MM.1S (cell line): ENCODE results near the gene KRTAP20-1.

Experiments used
- DNase-seq: peaks from one replicate; pipeline ENCODE4 v3.0.0-alpha.2; 2015
- H2AFZ ChIP-seq: fragments of 300-600 bp; sonication (generic); 2 replicates; pipeline ENCODE4 v1.6.0; 2016; ENCODE audit warnings: antibody characterized with exemption, low read length
- H3F3A ChIP-seq: fragments of 300-600 bp; sonication (generic); 2 replicates; pipeline ENCODE4 v1.6.1; 2016; ENCODE audit warnings: mild to moderate bottlenecking, antibody characterized with exemption, low read length, moderate library complexity, mixed read lengths; ENCODE audit not compliant: insufficient read depth
- H3K27ac ChIP-seq: fragments of 300-600 bp; sonication (generic); 2 replicates; pipeline ENCODE4 v1.5.1; 2016; ENCODE audit warnings: mild to moderate bottlenecking, low read length
- H3K27me3 ChIP-seq: fragments of 300-600 bp; sonication (generic); replicated peaks from 2 replicates; pipeline ENCODE4 v1.6.0; 2016; ENCODE audit warnings: low read length; ENCODE audit not compliant: insufficient read depth
- H3K36me3 ChIP-seq: fragments of 300-600 bp; sonication (generic); replicated peaks from 2 replicates; pipeline ENCODE4 v1.6.1; 2016; ENCODE audit warnings: mild to moderate bottlenecking, low read length, mixed read lengths; ENCODE audit not compliant: insufficient read depth
- H3K4me1 ChIP-seq: fragments of 300-600 bp; sonication (generic); 2 replicates; pipeline ENCODE4 v1.6.1; 2016; ENCODE audit warnings: low read length, mixed read lengths
- H3K4me2 ChIP-seq: fragments of 300-600 bp; sonication (generic); 2 replicates; pipeline ENCODE4 v1.6.0; 2016; ENCODE audit warnings: low read depth, low read length
- H3K4me3 ChIP-seq: fragments of 300-600 bp; sonication (generic); 2 replicates; pipeline ENCODE4 v1.5.1; 2016; ENCODE audit warnings: low read length, mixed read lengths
- H3K79me2 ChIP-seq: fragments of 300-600 bp; sonication (generic); 2 replicates; pipeline ENCODE4 v1.6.1; 2016; ENCODE audit warnings: mixed run types, low read length, mixed read lengths
- H3K9ac ChIP-seq: fragments of 300-600 bp; sonication (generic); 2 replicates; pipeline ENCODE4 v1.6.1; 2016; ENCODE audit warnings: low read length, mixed read lengths
- H3K9me2 ChIP-seq: fragments of 300-600 bp; sonication (generic); replicated peaks from 2 replicates; pipeline ENCODE4 v1.6.1; 2016; ENCODE audit warnings: mild to moderate bottlenecking, low read length, mixed read lengths; ENCODE audit not compliant: insufficient read depth
- H3K9me3 ChIP-seq: fragments of 300-600 bp; sonication (generic); replicated peaks from 2 replicates; pipeline ENCODE4 v1.6.1; 2016; ENCODE audit warnings: mild to moderate bottlenecking, low read length, mixed read lengths; ENCODE audit not compliant: insufficient read depth
- H4K20me1 ChIP-seq: fragments of 300-600 bp; sonication (generic); 2 replicates; pipeline ENCODE4 v1.6.1; 2016; ENCODE audit warnings: mild to moderate bottlenecking, low read length, moderate library complexity, mixed read lengths; ENCODE audit not compliant: insufficient read depth
- EZH2 ChIP-seq: fragments of 300-600 bp; sonication (generic); optimal IDR thresholded peaks from 2 replicates; pipeline ENCODE3; 2017; ENCODE audit warnings: low read depth, mild to moderate bottlenecking, antibody characterized with exemption, low read length, mixed read lengths
- EZH2phosphoT487 ChIP-seq: fragments of 300-600 bp; sonication (generic); IDR thresholded peaks from 2 replicates; pipeline ENCODE4 v1.6.1; 2018; ENCODE audit warnings: antibody characterized with exemption, low read length
- TF ChIP-seq, protein P1 (sequence below): fragments of 300-600 bp; sonication (generic); IDR thresholded peaks from 2 replicates; pipeline ENCODE4 v1.5.1; 2016; ENCODE audit warnings: antibody characterized with exemption, low read length, mixed read lengths

Gene KRTAP20-1

DNA sequence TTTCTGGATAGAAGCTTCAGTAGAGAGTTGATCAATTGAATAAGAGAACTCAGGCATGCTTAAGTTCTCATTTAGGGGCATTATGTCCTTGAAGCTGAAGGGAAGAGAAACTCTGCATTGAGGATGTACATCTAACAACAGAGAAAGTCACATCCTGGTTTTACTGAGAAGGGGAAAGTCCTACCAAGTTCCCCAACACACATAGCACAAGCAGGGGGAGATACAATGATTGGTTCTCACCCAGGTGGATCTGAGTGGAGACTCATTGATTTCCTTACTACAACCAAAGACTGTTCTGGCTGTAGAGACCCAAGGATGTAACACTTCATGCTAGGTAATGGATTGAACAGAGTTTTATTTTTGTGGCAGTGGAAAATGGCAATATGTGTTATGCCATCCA lies 1.0 kb upstream of the KRTAP20-1 start:
- no peak for DNase-seq
- Histone ChIP-seq H3K36me3 (no peaks in the 10 kb centered on the region), H3K9ac (no peak overlapping the region), H3K4me1 (peaks cover 9% of the 10 kb centered on the region), H2AFZ (no peak overlapping the region), H3K27ac (no peak overlapping the region), H3K9me3 (no peaks in the 10 kb centered on the region), H3K27me3 (no peaks in the 10 kb centered on the region), H3K79me2 (no peaks in the 10 kb centered on the region), H3F3A (no peaks in the 10 kb centered on the region), H3K9me2 (no peaks in the 10 kb centered on the region), H4K20me1 (no peaks in the 10 kb centered on the region), H3K4me2 (no peak overlapping the region), H3K4me3 (no peak overlapping the region)
- TF ChIP-seq, protein P1, sequence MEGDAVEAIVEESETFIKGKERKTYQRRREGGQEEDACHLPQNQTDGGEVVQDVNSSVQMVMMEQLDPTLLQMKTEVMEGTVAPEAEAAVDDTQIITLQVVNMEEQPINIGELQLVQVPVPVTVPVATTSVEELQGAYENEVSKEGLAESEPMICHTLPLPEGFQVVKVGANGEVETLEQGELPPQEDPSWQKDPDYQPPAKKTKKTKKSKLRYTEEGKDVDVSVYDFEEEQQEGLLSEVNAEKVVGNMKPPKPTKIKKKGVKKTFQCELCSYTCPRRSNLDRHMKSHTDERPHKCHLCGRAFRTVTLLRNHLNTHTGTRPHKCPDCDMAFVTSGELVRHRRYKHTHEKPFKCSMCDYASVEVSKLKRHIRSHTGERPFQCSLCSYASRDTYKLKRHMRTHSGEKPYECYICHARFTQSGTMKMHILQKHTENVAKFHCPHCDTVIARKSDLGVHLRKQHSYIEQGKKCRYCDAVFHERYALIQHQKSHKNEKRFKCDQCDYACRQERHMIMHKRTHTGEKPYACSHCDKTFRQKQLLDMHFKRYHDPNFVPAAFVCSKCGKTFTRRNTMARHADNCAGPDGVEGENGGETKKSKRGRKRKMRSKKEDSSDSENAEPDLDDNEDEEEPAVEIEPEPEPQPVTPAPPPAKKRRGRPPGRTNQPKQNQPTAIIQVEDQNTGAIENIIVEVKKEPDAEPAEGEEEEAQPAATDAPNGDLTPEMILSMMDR: no peak
- TF ChIP-seq EZH2phosphoT487: no peak
- no peak for TF ChIP-seq EZH2

DNA sequence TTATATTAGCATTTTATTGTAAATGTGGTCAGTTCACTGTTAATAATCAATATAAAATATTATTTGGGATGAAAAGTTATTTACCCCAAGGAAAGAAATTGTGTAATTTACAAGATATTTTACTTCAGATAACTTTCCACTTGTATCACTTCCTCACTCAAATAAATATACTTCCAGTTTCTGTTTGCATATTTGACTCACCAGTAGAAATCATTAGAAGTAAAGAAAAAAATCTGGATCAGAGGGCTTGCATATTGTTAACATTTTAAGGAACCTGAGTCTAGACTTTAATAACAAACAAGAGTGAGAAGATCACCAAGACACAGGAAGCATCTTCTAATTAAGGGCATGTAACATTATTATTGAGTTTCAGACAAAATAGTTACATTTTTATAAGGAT lies 3.9 kb downstream of the KRTAP20-1 start:
- no peak overlapping the region for H3K4me2 ChIP-seq
- H3K9me3 ChIP-seq: no peaks in the 10 kb centered on the region
- no peaks in the 10 kb centered on the region for H3K79me2 ChIP-seq
- DNase-seq: no peak
- H3K4me1 ChIP-seq: no peaks in the 10 kb centered on the region
- H2AFZ ChIP-seq: no peak overlapping the region
- H3K27me3 ChIP-seq: no peaks in the 10 kb centered on the region
- no peaks in the 10 kb centered on the region for H3K9me2 ChIP-seq
- H4K20me1 ChIP-seq: no peaks in the 10 kb centered on the region
- H3K36me3 ChIP-seq: no peaks in the 10 kb centered on the region
- no peaks in the 10 kb centered on the region for H3F3A ChIP-seq
- H3K9ac ChIP-seq: no peak overlapping the region
- no peak overlapping the region for H3K4me3 ChIP-seq
- H3K27ac ChIP-seq: no peak overlapping the region
- no peak for TF ChIP-seq EZH2
- TF ChIP-seq, protein P1: no peak
- TF ChIP-seq EZH2phosphoT487: no peak

DNA sequence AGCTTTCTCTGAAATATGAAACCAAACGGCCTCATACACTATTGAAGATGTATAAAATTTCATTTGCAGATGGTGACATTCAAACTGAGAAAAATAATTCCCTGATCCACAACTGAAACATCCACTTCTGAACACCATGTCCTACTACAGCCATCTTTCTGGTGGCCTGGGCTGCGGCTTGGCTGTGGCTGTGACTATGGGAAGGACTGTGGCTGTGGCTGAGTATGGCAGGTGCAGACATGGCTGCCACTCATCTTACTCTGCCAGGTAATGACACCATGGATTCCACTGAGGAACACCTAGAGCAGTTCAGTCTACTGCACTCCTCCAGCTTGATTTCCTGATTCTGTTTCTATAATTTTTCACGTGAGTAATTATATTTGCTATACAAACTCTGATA lies 4.3 kb downstream of the KRTAP20-1 start, which contains the start of gene KRTAP20-4:
Gene KRTAP20-4 (plus strand): TSS at position 106 of the 400 bp plus-strand sequence.
- DNase-seq: no peak
- H3K4me2 ChIP-seq: no peak within 1 kb of the TSS
- no peaks in the 10 kb centered on the region for H4K20me1 ChIP-seq
- H3K36me3 ChIP-seq: no peaks in the 10 kb centered on the region
- H3K9me3 ChIP-seq: no peaks in the 10 kb centered on the region
- no peak within 1 kb of the TSS for H3K9ac ChIP-seq
- no peak within 1 kb of the TSS for H3K27ac ChIP-seq
- no peaks in the 10 kb centered on the region for H3K79me2 ChIP-seq
- TF ChIP-seq, protein P1: no peak
- no peak for TF ChIP-seq EZH2
- no peak for TF ChIP-seq EZH2phosphoT487
- no peaks in the 10 kb centered on the region for H3K9me2 ChIP-seq
- H2AFZ ChIP-seq: no peak within 1 kb of the TSS
- no peaks in the 10 kb centered on the region for H3K4me1 ChIP-seq
- H3K4me3 ChIP-seq: no peak within 1 kb of the TSS
- H3F3A ChIP-seq: no peaks in the 10 kb centered on the region
- H3K27me3 ChIP-seq: no peaks in the 10 kb centered on the region
